ENCODE data around the gene GRIA4. TPM values are rescaled to one million over a fixed set of nuclear protein-coding genes. Genes with fewer than 3 reads are reported as not detected.

GRIA4 gene
- total RNA-seq, 2 experiments from 2014 or later, result not detected

- no peak overlapping the region for H3K27ac Mint-ChIP-seq
- DNase-seq (no peak), ATAC-seq (no peak)
- H3K36me3 Mint-ChIP-seq (ENCODE audit: low read depth), result no peaks in the 10 kb centered on the region
- intact Hi-C loops (cut with micrococcal nuclease), result no loop called here
- no peak for TF ChIP-seq CTCF (IDR thresholded peaks at IDR 0.05)
- no peak overlapping the region for H3K4me3 Mint-ChIP-seq
- H3K4me1 Mint-ChIP-seq (ENCODE audit: low read depth), result no peaks in the 10 kb centered on the region
- no peaks in the 10 kb centered on the region for H3K27me3 Mint-ChIP-seq
- POLR2A ChIA-PET, result no interaction called here
- CTCF ChIA-PET, result interaction anchor here (0.6 kb wide), 1 partner anchor 1271 kb away, joined by 3 read pairs; no protein-coding TSS in a partner anchor
- H3K9me3 Mint-ChIP-seq, result no peaks in the 10 kb centered on the region
Observed at GRCh38 chr11:105719073-105719822, 109.4 kb downstream of the GRIA4 start.

- Mint-ChIP-seq H3K36me3 (ENCODE audit: low read depth) (no peaks in the 10 kb centered on the region), H3K4me1 (ENCODE audit: low read depth) (no peaks in the 10 kb centered on the region), H3K9me3 (no peaks in the 10 kb centered on the region), H3K27me3 (no peaks in the 10 kb centered on the region), H3K4me3 (no peak overlapping the region), H3K27ac (no peak overlapping the region)
- POLR2A ChIA-PET, result no interaction called here
- no peak for TF ChIP-seq CTCF (IDR thresholded peaks at IDR 0.05)
- intact Hi-C loops (cut with micrococcal nuclease), result no loop called here
- CTCF ChIA-PET, result no interaction called here
- DNase-seq (no peak), ATAC-seq (no peak)
Observed at GRCh38 chr11:105720096-105720495, 110.2 kb downstream of the GRIA4 start.

GRCh38 chr11:105723269-105723668, 113.4 kb downstream of the GRIA4 start:
- no peak overlapping the region for H3K4me3 Mint-ChIP-seq
- intact Hi-C loops (cut with micrococcal nuclease), result no loop called here
- ATAC-seq, result no peak
- H3K27me3 Mint-ChIP-seq, result no peaks in the 10 kb centered on the region
- no peak for DNase-seq
- peaks cover 2% of the 10 kb centered on the region for H3K9me3 Mint-ChIP-seq
- CTCF ChIA-PET, result no interaction called here
- H3K36me3 Mint-ChIP-seq (ENCODE audit: low read depth), result no peaks in the 10 kb centered on the region
- no peak for TF ChIP-seq CTCF (IDR thresholded peaks at IDR 0.05)
- no peak overlapping the region for H3K27ac Mint-ChIP-seq
- no peaks in the 10 kb centered on the region for H3K4me1 Mint-ChIP-seq (ENCODE audit: low read depth)
- POLR2A ChIA-PET, result no interaction called here

GRCh38 chr11:105732611-105733010, 122.7 kb downstream of the GRIA4 start:
- Mint-ChIP-seq H3K4me3 (no peak overlapping the region), H3K27me3 (no peaks in the 10 kb centered on the region), H3K27ac (no peak overlapping the region), H3K4me1 (ENCODE audit: low read depth) (no peaks in the 10 kb centered on the region), H3K36me3 (ENCODE audit: low read depth) (no peaks in the 10 kb centered on the region), H3K9me3 (peaks cover 8% of the 10 kb centered on the region)
- ChIA-PET CTCF (no interaction called here), POLR2A (no interaction called here)
- no peak for TF ChIP-seq CTCF (IDR thresholded peaks at IDR 0.05)
- ATAC-seq (no peak), DNase-seq (no peak)
- intact Hi-C loops (cut with micrococcal nuclease), result no loop called here

GRCh38 chr11:105734426-105734825, 124.6 kb downstream of the GRIA4 start:
- H3K27me3 Mint-ChIP-seq, result no peaks in the 10 kb centered on the region
- intact Hi-C loops (cut with micrococcal nuclease), result no loop called here
- H3K9me3 Mint-ChIP-seq, result no peaks in the 10 kb centered on the region
- H3K4me3 Mint-ChIP-seq, result no peak overlapping the region
- POLR2A ChIA-PET, result no interaction called here
- H3K4me1 Mint-ChIP-seq (ENCODE audit: low read depth), result no peaks in the 10 kb centered on the region
- no peak for DNase-seq
- no peaks in the 10 kb centered on the region for H3K36me3 Mint-ChIP-seq (ENCODE audit: low read depth)
- CTCF ChIA-PET, result no interaction called here
- ATAC-seq, result no peak
- H3K27ac Mint-ChIP-seq, result no peak overlapping the region
- no peak for TF ChIP-seq CTCF (IDR thresholded peaks at IDR 0.05)
